Smooth muscle cell of the brain vasculature (primary cell): ENCODE results near the gene DAAM1.

Experiments used
- DNase-seq: peaks from one replicate; pipeline ENCODE4 v3.0.0-alpha.2; 2012; ENCODE audit warnings: low read depth, low spot score

Gene DAAM1

GRCh38 chr14:59341858-59342477 is 153.5 kb downstream of the DAAM1 start:
- DNase-seq, result no peak

GRCh38 chr14:59342516-59343484 is 154.3 kb downstream of the DAAM1 start:
- DNase-seq, result no peak

- DNase-seq, result no peak
Measured at GRCh38 chr14:59343585-59343984, 155.1 kb downstream of the DAAM1 start.

GRCh38 chr14:59344016-59344415 is 155.5 kb downstream of the DAAM1 start:
- DNase-seq, result no peak

- DNase-seq, result no peak
Measured at GRCh38 chr14:59344691-59345455, 156.4 kb downstream of the DAAM1 start.

- DNase-seq, result no peak
Measured at GRCh38 chr14:59346329-59346728, 157.9 kb downstream of the DAAM1 start.

- DNase-seq, result no peak
Measured at GRCh38 chr14:59346796-59347510, 158.5 kb downstream of the DAAM1 start.

- no peak for DNase-seq
Measured at GRCh38 chr14:59347511-59347900, 159.0 kb downstream of the DAAM1 start.

- no peak for DNase-seq
Measured at GRCh38 chr14:59347915-59348314, 159.4 kb downstream of the DAAM1 start.

GRCh38 chr14:59349258-59349701 is 160.8 kb downstream of the DAAM1 start:
- no peak for DNase-seq

GRCh38 chr14:59352961-59353360 is 164.5 kb downstream of the DAAM1 start:
- DNase-seq, result no peak

- no peak for DNase-seq
Measured at GRCh38 chr14:59354666-59355065, 166.2 kb downstream of the DAAM1 start.

- DNase-seq, result no peak
Measured at GRCh38 chr14:59355091-59355490, 166.6 kb downstream of the DAAM1 start.

GRCh38 chr14:59356312-59356711 is 167.8 kb downstream of the DAAM1 start:
- DNase-seq, result no peak

GRCh38 chr14:59356767-59357166 is 168.3 kb downstream of the DAAM1 start:
- no peak for DNase-seq

GRCh38 chr14:59358102-59358501 is 169.6 kb downstream of the DAAM1 start:
- DNase-seq, result no peak

- no peak for DNase-seq
Measured at GRCh38 chr14:59358784-59359183, 170.3 kb downstream of the DAAM1 start.

GRCh38 chr14:59359431-59360124 is 171.1 kb downstream of the DAAM1 start:
- no peak for DNase-seq

GRCh38 chr14:59360233-59360632 is 171.8 kb downstream of the DAAM1 start:
- DNase-seq, result no peak

GRCh38 chr14:59360923-59361794 is 172.7 kb downstream of the DAAM1 start:
- DNase-seq, result no peak
